PC-3 (cell line): ENCODE data around the gene NKD1. TPM values are rescaled to one million over a fixed set of nuclear protein-coding genes. Genes with fewer than 3 reads are reported as not detected.

Experiments
- ATAC-seq: fragments of 200-7000 bp; cut with Tn5 transposase; 2 replicates; pipeline ENCODE4 v1.9.1; 2020; ENCODE audit warnings: mild to moderate bottlenecking, moderate library complexity
- BruUV-seq: library from RNA; stranded (reverse); fragments of 400-500 nt; replicated peaks from 2 replicates; lab custom pipeline; 2021; lab: Mats Ljungman, UMichigan
- CTCF ChIA-PET: fragments of 300-600 bp; sonication (Branson Sonifier 250); formaldehyde crosslinking; loops from one replicate; lab custom pipeline; 2022; ENCODE audit warnings: antibody characterized with exemption; lab: Charles Lee
- POLR2A ChIA-PET: fragments of 300-600 bp; sonication (Branson Sonifier 250); formaldehyde crosslinking; loops from one replicate; lab custom pipeline; 2022; ENCODE audit warnings: antibody characterized with exemption; ENCODE audit not compliant: unreplicated experiment; lab: Charles Lee
- DNase-seq: peaks from one replicate; pipeline ENCODE4 v3.0.0-alpha.2; 2015
- H2AFZ ChIP-seq: fragments of 300-600 bp; sonication (generic); 2 replicates; pipeline ENCODE4 v1.6.0; 2016; ENCODE audit warnings: antibody characterized with exemption, low read length
- H3F3A ChIP-seq: fragments of 300-600 bp; sonication (generic); one replicate; pipeline ENCODE4 v1.6.0; 2017; ENCODE audit warnings: antibody characterized with exemption, low read length, control low read depth, mild to moderate bottlenecking; ENCODE audit not compliant: unreplicated experiment
- H3K27ac ChIP-seq: fragments of 300-600 bp; sonication (generic); 2 replicates; pipeline ENCODE4 v1.5.1; 2016; ENCODE audit warnings: mild to moderate bottlenecking, low read length
- H3K27me3 ChIP-seq: fragments of 300-600 bp; sonication (generic); 2 replicates; pipeline ENCODE4 v1.6.1; 2016; ENCODE audit warnings: low read length, mixed read lengths
- H3K36me3 ChIP-seq: fragments of 300-600 bp; sonication (generic); 2 replicates; pipeline ENCODE4 v1.6.1; 2016; ENCODE audit warnings: low read depth, mixed run types, low read length, mixed read lengths
- H3K4me1 ChIP-seq: fragments of 300-600 bp; sonication (generic); 2 replicates; pipeline ENCODE4 v1.5.1; 2016; ENCODE audit warnings: low read length; ENCODE audit not compliant: insufficient read depth
- H3K4me2 ChIP-seq: fragments of 300-600 bp; sonication (generic); 2 replicates; pipeline ENCODE4 v1.6.0; 2016; ENCODE audit warnings: low read length
- H3K4me3 ChIP-seq: fragments of 300-600 bp; sonication (generic); 2 replicates; pipeline ENCODE4 v1.5.1; 2016; ENCODE audit warnings: mild to moderate bottlenecking, low read length, mixed read lengths
- H3K79me2 ChIP-seq: fragments of 300-600 bp; sonication (generic); 2 replicates; pipeline ENCODE4 v1.6.1; 2017; ENCODE audit warnings: low read length, mixed read lengths
- H3K9ac ChIP-seq: fragments of 300-600 bp; sonication (generic); 2 replicates; pipeline ENCODE4 v1.6.0; 2016; ENCODE audit warnings: mild to moderate bottlenecking, low read length
- H3K9me2 ChIP-seq: fragments of 300-600 bp; sonication (generic); replicated peaks from 2 replicates; pipeline ENCODE4 v1.6.1; 2016; ENCODE audit warnings: mixed run types, low read length, mixed read lengths
- H3K9me3 ChIP-seq: fragments of 300-600 bp; sonication (generic); 2 replicates; pipeline ENCODE4 v1.6.1; 2016; ENCODE audit warnings: low read length, mixed read lengths
- H4K20me1 ChIP-seq: fragments of 300-600 bp; sonication (generic); 2 replicates; pipeline ENCODE4 v1.6.1; 2016; ENCODE audit warnings: low read length, mixed read lengths
- CTCF ChIP-seq: fragments of 300-600 bp; sonication (generic); conservative IDR thresholded peaks from 2 replicates; pipeline ENCODE4 v1.5.1; 2017; ENCODE audit warnings: antibody characterized with exemption, low read depth, mild to moderate bottlenecking, low read length
- EZH2 ChIP-seq: fragments of 300-600 bp; sonication (generic); IDR thresholded peaks from one replicate; pipeline ENCODE4 v1.6.1; 2017; ENCODE audit warnings: antibody characterized with exemption, mild to moderate bottlenecking, low read length; ENCODE audit not compliant: unreplicated experiment
- EZH2phosphoT487 ChIP-seq: fragments of 300-600 bp; sonication (generic); IDR thresholded peaks from 2 replicates; pipeline ENCODE4 v1.6.1; 2018; ENCODE audit warnings: mild to moderate bottlenecking, antibody characterized with exemption, low read length, borderline replicate concordance
- intact Hi-C: fragments of 100-400 bp; cut with micrococcal nuclease; formaldehyde crosslinking; loops from 2 replicates; pipeline ENCODE4 v1.9.0; 2023
- total RNA-seq: library from RNA; depleted of rRNA; stranded (reverse); fragments of >200 nt; gene quantifications from 2 replicates; pipeline ENCODE4 v1.2.3, GENCODE V29; 2014

Gene NKD1
- total RNA-seq, 1 experiment from 2014 or later = 0.07 TPM

GRCh38 chr16:50565428-50565827 is 17.2 kb downstream of the NKD1 start:
- no peak for TF ChIP-seq EZH2
- no peak for TF ChIP-seq EZH2phosphoT487
- no peak for TF ChIP-seq CTCF
- H3K27me3 ChIP-seq = peaks cover 17% of the 10 kb centered on the region; the same call in 1 of the 2 replicates
- ChIA-PET POLR2A (no interaction called here), CTCF (no interaction called here)
- no peak for DNase-seq
- no peaks in the 10 kb centered on the region for H3K9me3 ChIP-seq
- H3F3A ChIP-seq = no peaks in the 10 kb centered on the region
- no peaks in the 10 kb centered on the region for H3K79me2 ChIP-seq
- H3K4me3 ChIP-seq = no peak overlapping the region
- no peak overlapping the region for H3K27ac ChIP-seq
- no peaks in the 10 kb centered on the region for H3K4me1 ChIP-seq
- H3K4me2 ChIP-seq = no peak overlapping the region
- no peak for ATAC-seq
- no peaks in the 10 kb centered on the region for H3K36me3 ChIP-seq
- H3K9me2 ChIP-seq = no peaks in the 10 kb centered on the region
- no peak overlapping the region for H3K9ac ChIP-seq
- intact Hi-C loops = no loop called here
- H2AFZ ChIP-seq = no peak overlapping the region
- BruUV-seq = no TSS peak
- H4K20me1 ChIP-seq = no peaks in the 10 kb centered on the region

- Histone ChIP-seq H3K27me3 (peaks cover 24% of the 10 kb centered on the region; the same call in 1 of the 2 replicates), H3K79me2 (no peaks in the 10 kb centered on the region), H3K9me2 (no peaks in the 10 kb centered on the region), H3K27ac (no peak overlapping the region), H3K9me3 (no peaks in the 10 kb centered on the region), H3K4me2 (no peak overlapping the region), H3K9ac (no peak overlapping the region), H4K20me1 (no peaks in the 10 kb centered on the region), H3K36me3 (no peaks in the 10 kb centered on the region), H3K4me1 (no peaks in the 10 kb centered on the region), H3F3A (no peaks in the 10 kb centered on the region), H3K4me3 (no peak overlapping the region), H2AFZ (no peak overlapping the region)
- ATAC-seq (no peak), DNase-seq (no peak)
- CTCF ChIA-PET = no interaction called here
- TF ChIP-seq EZH2 = no peak
- no peak for TF ChIP-seq CTCF
- no peak for TF ChIP-seq EZH2phosphoT487
- intact Hi-C loops = no loop called here
- POLR2A ChIA-PET = no interaction called here
- no TSS peak for BruUV-seq
These were observed 18.1 kb downstream of the NKD1 start for GRCh38 chr16:50566014-50566962.

- H3K27me3 ChIP-seq = peaks cover 24% of the 10 kb centered on the region; the same call in 1 of the 2 replicates
- intact Hi-C loops = no loop called here
- no peak overlapping the region for H3K9ac ChIP-seq
- no peaks in the 10 kb centered on the region for H3K9me3 ChIP-seq
- no peaks in the 10 kb centered on the region for H3F3A ChIP-seq
- TF ChIP-seq CTCF (no peak), EZH2 (no peak), EZH2phosphoT487 (no peak)
- no peaks in the 10 kb centered on the region for H3K36me3 ChIP-seq
- H3K27ac ChIP-seq = no peak overlapping the region
- CTCF ChIA-PET = no interaction called here
- no peak overlapping the region for H3K4me3 ChIP-seq
- BruUV-seq = no TSS peak
- H3K4me2 ChIP-seq = no peak overlapping the region
- H3K4me1 ChIP-seq = no peaks in the 10 kb centered on the region
- POLR2A ChIA-PET = no interaction called here
- no peaks in the 10 kb centered on the region for H4K20me1 ChIP-seq
- H2AFZ ChIP-seq = no peak overlapping the region
- H3K9me2 ChIP-seq = no peaks in the 10 kb centered on the region
- no peaks in the 10 kb centered on the region for H3K79me2 ChIP-seq
- ATAC-seq (no peak), DNase-seq (no peak)
These were observed 19.5 kb downstream of the NKD1 start for GRCh38 chr16:50567651-50568050.
